Measurements from ENCODE around the gene FHOD3.
"Not testable (repeated sequence)": the region's sequence is repeated elsewhere in the genome, so short reads cannot be mapped to it uniquely, and the experiment has no call there.

FHOD3 gene

GRCh38 chr18:36786686-36787085, 489.2 kb downstream of the FHOD3 start:
- DNase-seq (ENCODE audit: low spot score) = no peak

GRCh38 chr18:36792634-36793283, 495.2 kb downstream of the FHOD3 start:
- no peak for DNase-seq (ENCODE audit: low spot score)

GRCh38 chr18:36798738-36799473, 501.4 kb downstream of the FHOD3 start:
- DNase-seq (ENCODE audit: low spot score) = no peak

GRCh38 chr18:36805105-36805504, 507.6 kb downstream of the FHOD3 start:
- no peak for DNase-seq (ENCODE audit: low spot score)

- DNase-seq (ENCODE audit: low spot score) = no peak
Observed at GRCh38 chr18:36808681-36809080, 511.2 kb downstream of the FHOD3 start.

GRCh38 chr18:36809590-36810381, 512.3 kb downstream of the FHOD3 start:
- no peak for DNase-seq (ENCODE audit: low spot score)

GRCh38 chr18:36811430-36811829, 513.9 kb downstream of the FHOD3 start:
- DNase-seq (ENCODE audit: low spot score) = no peak

GRCh38 chr18:36811955-36812354, 514.4 kb downstream of the FHOD3 start:
- DNase-seq (ENCODE audit: low spot score) = no peak

- no peak for DNase-seq (ENCODE audit: low spot score)
Observed at GRCh38 chr18:36812678-36813077, 515.2 kb downstream of the FHOD3 start.

- DNase-seq (ENCODE audit: low spot score) = no peak
Observed at GRCh38 chr18:36813101-36813775, 515.7 kb downstream of the FHOD3 start.

- no peak for DNase-seq (ENCODE audit: low spot score)
Observed at GRCh38 chr18:36813824-36814223, 516.3 kb downstream of the FHOD3 start.

GRCh38 chr18:36814994-36815393, 517.5 kb downstream of the FHOD3 start:
- DNase-seq (ENCODE audit: low spot score) = no peak

GRCh38 chr18:36816096-36816495, 518.6 kb downstream of the FHOD3 start:
- not testable (repeated sequence) for DNase-seq (ENCODE audit: low spot score)

- DNase-seq (ENCODE audit: low spot score) = no peak
Observed at GRCh38 chr18:36817039-36817438, 519.5 kb downstream of the FHOD3 start.

GRCh38 chr18:36818652-36819051, 521.1 kb downstream of the FHOD3 start:
- DNase-seq (ENCODE audit: low spot score) = no peak

GRCh38 chr18:36819621-36820020, 522.1 kb downstream of the FHOD3 start:
- no peak for DNase-seq (ENCODE audit: low spot score)

GRCh38 chr18:36821681-36822080, 524.2 kb downstream of the FHOD3 start:
- DNase-seq (ENCODE audit: low spot score) = no peak

GRCh38 chr18:36825526-36825925, 528.0 kb downstream of the FHOD3 start:
- DNase-seq (ENCODE audit: low spot score) = no peak

- no peak for DNase-seq (ENCODE audit: low spot score)
Observed at GRCh38 chr18:36826556-36826955, 529.0 kb downstream of the FHOD3 start.

GRCh38 chr18:36828157-36828629, 530.7 kb downstream of the FHOD3 start:
- peak; percentile 73 for DNase-seq (ENCODE audit: low spot score)

- peak; percentile 91 for DNase-seq (ENCODE audit: low spot score)
Observed at GRCh38 chr18:36828630-36829361, 531.3 kb downstream of the FHOD3 start, which contains the start of the genes KIAA1328 and TPGS2. Gene KIAA1328, plus strand, starts transcription at chr18:36829127. Its CDS starts 12 bp downstream, at chr18:36829139. Gene TPGS2, minus strand, starts transcription at chr18:36829002. Its CDS starts 235 bp downstream, at chr18:36828767.
